ENCODE results near the gene C9orf50. TPM values are rescaled to one million over a fixed set of nuclear protein-coding genes. Genes with fewer than 3 reads are reported as not detected.

The C9orf50 gene
- total RNA-seq, 1 donor from 2014 or later: 0.43 TPM

DNA sequence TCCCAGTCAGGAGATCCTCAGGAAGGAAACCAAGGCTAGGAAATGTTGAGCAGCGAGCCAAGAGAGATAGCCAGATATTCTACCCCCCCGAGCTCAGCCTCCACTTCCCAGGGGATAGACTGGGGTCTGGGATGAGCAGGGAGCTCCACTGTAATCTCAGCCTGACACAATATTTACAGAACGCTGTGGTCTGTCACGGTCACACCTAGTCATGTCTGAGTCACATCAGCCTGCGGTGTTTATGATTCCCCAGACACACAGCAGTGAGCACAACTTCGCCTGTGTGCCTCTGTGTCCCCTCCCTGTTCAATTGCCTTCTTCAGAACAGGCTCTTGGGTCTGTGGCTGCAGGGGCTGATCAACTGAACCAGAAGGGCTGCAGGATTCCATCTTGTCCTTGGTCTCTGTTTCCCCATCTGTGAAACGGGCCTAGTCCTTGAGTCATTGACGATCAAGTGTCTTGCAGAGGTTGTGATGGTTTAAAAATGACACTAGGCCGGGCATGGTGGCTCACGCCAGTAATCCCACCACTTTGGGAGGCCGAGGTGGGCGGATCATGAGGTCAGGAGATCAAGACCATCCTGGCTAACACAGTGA, 36.0 kb upstream of the C9orf50 start:
- peaks cover 9% of the 10 kb centered on the region for H3K4me1 Mint-ChIP-seq (ENCODE audit: low read depth)
- no peaks in the 10 kb centered on the region for H3K36me3 Mint-ChIP-seq (ENCODE audit: insufficient read depth)
- H3K4me3 Mint-ChIP-seq (ENCODE audit: low read depth): no peak overlapping the region
- H3K27ac Mint-ChIP-seq: no peak overlapping the region
- DNase-seq (ENCODE audit: low spot score, unreplicated experiment): no peak
- no peaks in the 10 kb centered on the region for H3K9me3 Mint-ChIP-seq (ENCODE audit: low read depth)
- TF ChIP-seq, protein P1, sequence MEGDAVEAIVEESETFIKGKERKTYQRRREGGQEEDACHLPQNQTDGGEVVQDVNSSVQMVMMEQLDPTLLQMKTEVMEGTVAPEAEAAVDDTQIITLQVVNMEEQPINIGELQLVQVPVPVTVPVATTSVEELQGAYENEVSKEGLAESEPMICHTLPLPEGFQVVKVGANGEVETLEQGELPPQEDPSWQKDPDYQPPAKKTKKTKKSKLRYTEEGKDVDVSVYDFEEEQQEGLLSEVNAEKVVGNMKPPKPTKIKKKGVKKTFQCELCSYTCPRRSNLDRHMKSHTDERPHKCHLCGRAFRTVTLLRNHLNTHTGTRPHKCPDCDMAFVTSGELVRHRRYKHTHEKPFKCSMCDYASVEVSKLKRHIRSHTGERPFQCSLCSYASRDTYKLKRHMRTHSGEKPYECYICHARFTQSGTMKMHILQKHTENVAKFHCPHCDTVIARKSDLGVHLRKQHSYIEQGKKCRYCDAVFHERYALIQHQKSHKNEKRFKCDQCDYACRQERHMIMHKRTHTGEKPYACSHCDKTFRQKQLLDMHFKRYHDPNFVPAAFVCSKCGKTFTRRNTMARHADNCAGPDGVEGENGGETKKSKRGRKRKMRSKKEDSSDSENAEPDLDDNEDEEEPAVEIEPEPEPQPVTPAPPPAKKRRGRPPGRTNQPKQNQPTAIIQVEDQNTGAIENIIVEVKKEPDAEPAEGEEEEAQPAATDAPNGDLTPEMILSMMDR (IDR thresholded peaks at IDR 0.05; ENCODE audit: unreplicated experiment): no peak
- peaks cover 24% of the 10 kb centered on the region for H3K27me3 Mint-ChIP-seq

DNA sequence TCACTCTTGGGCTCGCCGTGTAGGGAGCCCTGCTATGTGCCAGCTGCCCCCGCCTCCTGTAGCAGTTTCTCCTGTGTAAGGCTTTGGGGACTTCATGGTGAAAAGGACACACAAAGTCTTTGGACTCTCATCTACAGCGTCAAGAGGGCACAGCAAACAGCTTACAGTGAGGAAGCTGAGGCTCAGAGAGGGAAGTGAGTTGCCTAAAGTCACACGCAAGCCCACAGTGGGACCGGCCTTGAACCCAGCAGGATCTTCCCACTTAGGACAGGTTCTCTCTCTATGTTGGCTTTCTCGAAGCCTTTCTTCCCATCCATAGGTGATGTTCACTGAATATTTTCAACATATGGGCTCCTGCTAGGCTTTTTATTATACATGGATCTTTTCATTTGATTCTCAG, 34.8 kb upstream of the C9orf50 start:
- Mint-ChIP-seq H3K36me3 (ENCODE audit: insufficient read depth) (no peaks in the 10 kb centered on the region), H3K27ac (no peak overlapping the region), H3K9me3 (ENCODE audit: low read depth) (no peaks in the 10 kb centered on the region), H3K27me3 (peaks cover 17% of the 10 kb centered on the region), H3K4me3 (ENCODE audit: low read depth) (no peak overlapping the region), H3K4me1 (ENCODE audit: low read depth) (peaks cover 9% of the 10 kb centered on the region)
- no peak for DNase-seq (ENCODE audit: low spot score, unreplicated experiment)
- TF ChIP-seq, protein P1 (IDR thresholded peaks at IDR 0.05; ENCODE audit: unreplicated experiment): no peak

DNA sequence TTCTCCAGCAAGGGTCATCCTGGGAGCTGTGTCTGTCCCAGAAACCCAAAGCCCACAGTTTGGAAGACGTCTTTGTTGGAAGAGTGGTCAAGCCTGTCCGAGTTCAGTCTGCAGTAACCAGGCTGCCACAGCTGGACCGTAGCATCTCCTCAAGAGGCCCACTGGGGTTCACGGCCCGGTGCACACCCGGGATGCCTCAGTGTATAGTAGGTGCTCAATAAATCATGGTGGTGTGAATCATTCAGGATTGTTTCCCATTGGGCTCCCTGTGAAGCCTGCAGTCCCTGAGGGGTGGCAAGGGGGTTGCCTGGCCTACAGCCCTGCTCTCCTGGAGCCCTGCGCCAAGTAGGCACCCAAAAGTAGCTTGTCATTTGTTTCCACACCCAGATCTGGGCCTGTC, 34.3 kb upstream of the C9orf50 start:
- H3K4me3 Mint-ChIP-seq (ENCODE audit: low read depth): no peak overlapping the region
- H3K9me3 Mint-ChIP-seq (ENCODE audit: low read depth): no peaks in the 10 kb centered on the region
- H3K4me1 Mint-ChIP-seq (ENCODE audit: low read depth): peaks cover 9% of the 10 kb centered on the region
- H3K36me3 Mint-ChIP-seq (ENCODE audit: insufficient read depth): no peaks in the 10 kb centered on the region
- DNase-seq (ENCODE audit: low spot score, unreplicated experiment): no peak
- TF ChIP-seq, protein P1 (IDR thresholded peaks at IDR 0.05; ENCODE audit: unreplicated experiment): no peak
- H3K27me3 Mint-ChIP-seq: peaks cover 19% of the 10 kb centered on the region
- no peak overlapping the region for H3K27ac Mint-ChIP-seq

DNA sequence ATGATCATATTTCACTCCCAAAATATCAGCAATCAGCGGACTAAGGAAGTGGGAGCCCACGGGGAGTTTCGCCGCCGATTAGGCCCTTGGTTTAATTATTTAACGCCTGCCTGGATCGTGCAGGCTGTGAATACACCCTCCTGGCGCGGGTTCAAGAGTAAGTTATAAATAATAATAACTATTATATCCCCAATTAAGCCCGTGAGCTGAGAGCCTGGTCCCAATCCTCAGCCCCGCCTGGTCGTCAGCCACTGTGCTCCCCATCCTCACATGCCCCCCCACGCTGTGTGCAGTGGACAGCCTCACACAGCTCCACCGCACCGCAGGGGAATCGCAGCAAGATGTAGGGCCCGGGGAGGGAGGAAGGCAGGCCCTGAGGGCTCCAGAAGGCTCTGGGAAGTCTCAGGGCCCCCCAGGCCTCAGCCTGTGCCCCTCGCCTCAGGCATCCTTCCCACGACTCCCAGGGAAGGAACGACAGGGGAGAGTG, 33.7 kb upstream of the C9orf50 start:
- H3K4me3 Mint-ChIP-seq (ENCODE audit: low read depth): no peak overlapping the region
- no peak for DNase-seq (ENCODE audit: low spot score, unreplicated experiment)
- H3K27ac Mint-ChIP-seq: peak overlapping the region; percentile 71
- peaks cover 20% of the 10 kb centered on the region for H3K27me3 Mint-ChIP-seq
- H3K9me3 Mint-ChIP-seq (ENCODE audit: low read depth): no peaks in the 10 kb centered on the region
- H3K36me3 Mint-ChIP-seq (ENCODE audit: insufficient read depth): no peaks in the 10 kb centered on the region
- peaks cover 9% of the 10 kb centered on the region for H3K4me1 Mint-ChIP-seq (ENCODE audit: low read depth)
- TF ChIP-seq, protein P1 (IDR thresholded peaks at IDR 0.05; ENCODE audit: unreplicated experiment): no peak

DNA sequence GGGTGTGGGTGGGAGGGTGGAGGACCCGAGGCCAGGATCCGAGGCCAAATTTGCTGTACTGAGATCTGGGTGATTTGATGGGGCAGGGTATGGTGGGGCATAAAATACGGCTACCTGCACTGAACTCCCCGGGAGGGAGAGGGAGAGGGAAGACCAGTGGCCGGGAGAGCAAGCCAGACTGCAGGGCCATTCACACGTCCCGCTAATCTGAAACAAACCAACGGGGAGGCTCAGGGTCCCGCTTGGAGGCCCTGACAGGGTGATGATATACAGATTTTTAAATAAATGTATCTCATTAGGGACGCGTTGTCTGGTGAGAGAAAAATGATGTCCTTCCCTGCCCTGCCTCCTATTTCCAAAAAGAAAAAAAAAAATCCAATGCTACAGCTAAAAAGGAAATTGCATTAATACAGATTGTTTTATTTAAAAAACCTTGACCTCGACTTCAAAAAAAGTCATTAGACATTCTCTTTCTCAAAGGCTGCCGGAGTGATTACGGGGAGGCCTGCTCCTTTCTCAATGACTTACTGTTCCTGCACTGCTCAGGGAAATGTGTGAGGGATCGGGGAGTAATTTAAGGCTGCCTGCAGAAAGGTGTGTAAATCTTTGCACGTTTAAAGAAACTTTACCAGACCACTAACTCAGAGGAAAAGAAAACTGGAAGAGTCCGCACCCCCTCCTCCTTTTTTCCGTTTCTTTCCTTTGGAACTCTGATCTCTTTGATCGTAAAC, 33.1 kb upstream of the C9orf50 start:
- Mint-ChIP-seq H3K27ac (peak overlapping the region; percentile 71), H3K4me3 (ENCODE audit: low read depth) (no peak overlapping the region)
- no peak for DNase-seq (ENCODE audit: low spot score, unreplicated experiment)

More for the DNA sequence above, 33.1 kb upstream of the C9orf50 start:
- H3K36me3 Mint-ChIP-seq (ENCODE audit: insufficient read depth): no peaks in the 10 kb centered on the region
- H3K9me3 Mint-ChIP-seq (ENCODE audit: low read depth): no peaks in the 10 kb centered on the region
- H3K27me3 Mint-ChIP-seq: peaks cover 20% of the 10 kb centered on the region
- H3K4me1 Mint-ChIP-seq (ENCODE audit: low read depth): peaks cover 9% of the 10 kb centered on the region
- TF ChIP-seq, protein P1 (IDR thresholded peaks at IDR 0.05; ENCODE audit: unreplicated experiment): no peak
